Measurements from ENCODE around the gene FRMD4A. TPM values are rescaled to one million over a fixed set of nuclear protein-coding genes. Genes with fewer than 3 reads are reported as not detected.

FRMD4A gene
- total RNA-seq, 1 experiment from 2014 or later = 19.6 TPM

GRCh38 chr10:13993169-13993568 is 337.6 kb downstream of the FRMD4A start:
- H2AFZ ChIP-seq (ENCODE audit: low read length) = no peak overlapping the region
- no peak overlapping the region for H2BK15ac ChIP-seq (ENCODE audit: low read depth, low read length)
- H3K4me1 ChIP-seq (ENCODE audit: insufficient read depth, low read length) = no peaks in the 10 kb centered on the region
- H3K79me2 ChIP-seq (ENCODE audit: insufficient read depth, low read length) = no peaks in the 10 kb centered on the region
- H3K9me3 Mint-ChIP-seq = no peaks in the 10 kb centered on the region; a peak in 2 of 5 replicates
- no peak overlapping the region for H3K9ac ChIP-seq (ENCODE audit: extremely low read depth, insufficient read length, low read length)
- no peak overlapping the region for H4K91ac ChIP-seq (ENCODE audit: insufficient read length, low read depth, low read length)
- H3K36me3 Mint-ChIP-seq (ENCODE audit: insufficient read depth in 1 of 3, low read depth in 3 of 3) = no peaks in the 10 kb centered on the region
- H2AK5ac ChIP-seq (ENCODE audit: insufficient read length, low read length) = no peak overlapping the region
- H4K20me1 ChIP-seq (ENCODE audit: control insufficient read depth, insufficient read depth, insufficient read length) = no peaks in the 10 kb centered on the region
- H2BK5ac ChIP-seq (ENCODE audit: insufficient read length, low read length) = no peak overlapping the region
- no peak overlapping the region for H3K4me3 Mint-ChIP-seq
- H3K56ac ChIP-seq (ENCODE audit: insufficient read length, low read depth, low read length) = no peak overlapping the region
- no peaks in the 10 kb centered on the region; the same call in 1 of the 2 replicates for H3K27me3 Mint-ChIP-seq (ENCODE audit: low read depth)
- no peak overlapping the region for H3T11ph ChIP-seq (ENCODE audit: low read length)
- H2BK12ac ChIP-seq (ENCODE audit: insufficient read length, low read depth, low read length) = no peak overlapping the region
- no peak for TF ChIP-seq CTCF (conservative IDR thresholded peaks at IDR 0.05)
- no peak overlapping the region for H4K5ac ChIP-seq (ENCODE audit: insufficient read length, low read depth, low read length)
- no CpG with 5 or more reads among the region's 2 CpGs for WGBS (ENCODE audit: extremely low coverage, insufficient read length, low lambda C conversion rate)
- H3K4me1 Mint-ChIP-seq = peaks cover 17 to 23% of the 10 kb centered on the region in 2 experiments
- no peak overlapping the region for H3K4ac ChIP-seq (ENCODE audit: low read depth, low read length)
- no peaks in the 10 kb centered on the region for H3K27me3 ChIP-seq (ENCODE audit: insufficient read depth, low read length)
- no peak overlapping the region for H3K14ac ChIP-seq (ENCODE audit: insufficient read depth, low read length)
- no peaks in the 10 kb centered on the region for H3K23me2 ChIP-seq (ENCODE audit: insufficient read length, low read depth, low read length, poor library complexity, severe bottlenecking)
- H3K23ac ChIP-seq (ENCODE audit: insufficient read length, low read depth, low read length) = no peak overlapping the region
- H3K18ac ChIP-seq (ENCODE audit: insufficient read length, low read depth, low read length) = no peak overlapping the region
- H3K79me1 ChIP-seq (ENCODE audit: insufficient read depth, low read depth, low read length, poor library complexity, severe bottlenecking) = no peaks in the 10 kb centered on the region
- no peak for DNase-seq
- H4K8ac ChIP-seq (replicated peaks; ENCODE audit: insufficient read length, low read depth, low read length) = no peak overlapping the region
- H2BK20ac ChIP-seq (ENCODE audit: low read depth, low read length, poor library complexity, severe bottlenecking) = no peak overlapping the region
- H3K27ac ChIP-seq (ENCODE audit: insufficient read length, low read depth, low read length) = no peak overlapping the region
- H3K27ac Mint-ChIP-seq = peak overlapping the region in 2 of 3 experiments; percentile 20 to 40; a peak in 1 of 7 replicates
- no peak overlapping the region for H2BK120ac ChIP-seq (ENCODE audit: low read depth, low read length, poor library complexity, severe bottlenecking)
- H3K9me3 ChIP-seq (ENCODE audit: control insufficient read depth, low read depth, low read length) = no peaks in the 10 kb centered on the region
- H3K4me2 ChIP-seq (ENCODE audit: insufficient read depth, insufficient read length, low read length) = no peak overlapping the region

Measured in H9 (cell line).